NCI-H2227 (cell line): ENCODE measurements around the gene RASA2.
"Not testable (repeated sequence)": the region's sequence is repeated elsewhere in the genome, so short reads cannot be mapped to it uniquely, and the experiment has no call there.

Experiments
- DNase-seq: peaks from one replicate; lab custom pipeline; 2025; ENCODE audit not compliant: unreplicated experiment; lab: John Stamatoyannopoulos, UW

The RASA2 gene

GRCh38 chr3:141561426-141562034 lies 74.7 kb downstream of the RASA2 start:
- DNase-seq = peak; percentile 48

DNA sequence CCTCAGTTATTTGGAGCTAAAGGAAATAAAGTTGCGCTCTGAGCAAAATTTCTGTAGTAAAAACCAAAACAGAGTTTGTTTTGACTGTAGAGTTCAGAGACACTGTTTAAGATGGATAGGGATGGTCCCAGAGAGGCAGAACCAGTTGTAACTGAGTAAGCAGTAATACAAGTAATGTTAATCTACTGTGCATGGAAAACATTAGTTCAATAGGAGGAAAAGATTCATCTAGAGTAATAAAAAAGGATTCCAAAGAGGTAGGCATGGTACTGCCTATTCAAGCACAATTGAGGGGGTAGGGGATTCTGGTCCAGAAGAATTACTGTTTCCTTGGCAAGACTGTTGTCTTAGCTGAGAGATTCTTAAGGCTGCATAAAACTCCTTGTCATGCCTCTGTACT lies 77.4 kb downstream of the RASA2 start:
- no peak for DNase-seq

DNA sequence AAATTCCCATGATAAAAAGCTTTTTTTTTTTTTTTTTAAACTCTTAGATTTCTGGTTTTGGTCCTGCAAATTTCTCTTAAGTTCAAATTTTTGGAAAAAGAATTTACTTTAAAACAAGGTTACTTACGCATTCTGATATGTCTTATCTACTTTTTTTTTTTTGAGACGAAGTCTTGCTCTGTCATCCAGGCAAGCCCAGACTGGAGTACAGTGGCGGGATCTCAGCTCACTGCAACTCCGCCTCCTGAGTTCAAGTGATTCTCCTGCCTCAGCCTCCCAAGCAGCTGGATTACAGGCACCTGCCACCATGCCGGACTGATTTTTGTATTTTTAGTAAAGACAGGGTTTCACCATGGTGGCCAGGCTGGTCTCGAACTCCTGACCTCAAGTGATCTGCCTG lies 83.2 kb downstream of the RASA2 start:
- DNase-seq = no peak

GRCh38 chr3:141575879-141576743 lies 89.3 kb downstream of the RASA2 start:
- peak; percentile 6 for DNase-seq

GRCh38 chr3:141576744-141577052 lies 89.9 kb downstream of the RASA2 start:
- DNase-seq = no peak

DNA sequence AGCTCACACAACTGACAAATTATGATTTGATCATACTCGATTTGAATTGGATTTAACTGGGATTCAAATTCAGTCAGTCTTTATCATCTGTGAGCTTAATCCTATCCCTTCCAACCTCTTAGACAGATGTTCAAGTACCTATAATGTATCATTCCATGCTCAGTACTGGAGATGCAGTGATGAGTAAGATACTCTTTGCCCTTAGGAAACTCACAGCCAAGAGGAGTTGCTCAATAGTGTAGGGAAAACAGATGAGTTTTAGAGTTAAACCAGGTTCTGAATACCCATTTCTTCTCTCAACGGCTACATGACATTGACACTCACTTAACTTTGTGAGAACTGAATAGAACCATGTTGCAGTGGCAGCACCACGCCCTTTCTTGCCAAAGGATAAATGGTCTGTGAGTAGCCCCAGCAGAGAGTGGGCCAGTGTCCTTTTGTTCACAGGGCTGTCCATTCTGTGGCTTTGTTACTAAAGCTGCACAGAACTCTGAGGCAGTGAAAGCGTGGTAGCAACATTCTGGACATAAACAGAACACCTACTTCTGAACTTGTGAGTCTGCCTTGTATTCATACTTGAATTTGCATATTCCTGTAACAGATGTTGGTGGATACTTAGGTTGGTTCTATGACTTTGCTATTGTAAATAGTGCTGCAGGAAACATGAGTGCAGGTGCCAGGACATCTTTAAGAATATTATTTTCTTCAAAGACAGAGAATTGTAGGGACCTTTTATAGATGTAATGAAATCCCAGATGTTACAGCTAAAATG lies 91.6 kb downstream of the RASA2 start:
- DNase-seq = no peak

GRCh38 chr3:141594357-141594756 lies 107.5 kb downstream of the RASA2 start:
- no peak for DNase-seq

DNA sequence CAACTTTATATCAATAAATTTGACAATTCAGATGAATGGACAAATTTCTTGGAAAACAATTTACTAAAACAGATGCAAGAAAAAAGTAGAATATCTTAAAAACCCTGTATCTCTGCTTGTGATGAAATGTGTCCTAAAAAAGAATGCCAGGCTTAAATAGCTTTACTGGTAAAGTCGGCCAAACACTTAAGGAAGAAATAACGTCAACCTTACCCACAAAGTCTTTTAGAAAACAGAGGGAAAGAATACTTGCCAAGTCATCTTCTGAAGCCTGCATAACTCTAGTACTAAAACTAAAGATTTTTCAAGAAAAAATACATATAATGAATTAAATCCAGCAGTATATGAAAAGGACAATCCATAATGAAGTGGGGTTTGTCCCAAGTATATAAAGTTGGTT lies 111.1 kb downstream of the RASA2 start:
- DNase-seq = no peak

- no peak for DNase-seq
Measured at GRCh38 chr3:141600331-141600730, 113.5 kb downstream of the RASA2 start.

DNA sequence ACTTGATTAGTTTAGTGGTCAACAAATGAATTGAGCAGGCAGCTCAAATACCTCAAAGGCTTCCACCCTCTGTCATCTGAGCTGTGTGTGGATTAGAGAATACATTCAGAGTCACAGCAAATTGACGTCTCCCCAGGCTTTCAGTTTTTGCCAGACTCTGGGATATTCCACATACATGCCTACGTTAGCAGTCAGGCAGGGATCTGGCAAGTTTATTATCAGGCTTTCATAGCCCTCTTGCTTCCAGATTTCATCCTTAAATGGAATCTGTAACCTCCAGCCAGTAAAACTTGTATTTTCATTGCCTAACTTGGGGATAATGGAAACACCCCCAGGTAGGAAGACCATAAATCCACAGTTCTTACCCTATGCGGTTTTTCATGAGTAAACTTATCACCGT lies 115.9 kb downstream of the RASA2 start:
- no peak for DNase-seq

- no peak for DNase-seq
Measured at GRCh38 chr3:141603473-141604035, 116.7 kb downstream of the RASA2 start.

DNA sequence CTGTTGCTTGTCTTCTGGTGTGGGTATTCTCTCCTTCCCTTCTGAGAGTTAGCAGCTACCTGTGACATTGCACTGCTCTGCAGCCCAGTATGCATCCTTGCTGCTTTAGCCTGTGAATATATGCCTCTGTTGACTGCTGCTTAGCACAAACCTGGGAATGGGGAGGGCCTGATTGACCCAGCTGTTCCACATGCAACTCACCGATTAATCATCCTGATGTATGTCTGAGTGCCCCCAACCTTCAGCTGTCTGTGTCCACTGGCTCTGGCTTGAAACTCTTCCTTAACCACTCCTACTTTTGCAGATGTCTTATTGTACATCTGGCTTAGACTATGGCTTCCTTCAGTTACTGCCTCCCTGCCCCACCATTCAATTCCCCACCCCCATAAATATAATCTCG lies 119.1 kb downstream of the RASA2 start:
- DNase-seq = no peak

DNA sequence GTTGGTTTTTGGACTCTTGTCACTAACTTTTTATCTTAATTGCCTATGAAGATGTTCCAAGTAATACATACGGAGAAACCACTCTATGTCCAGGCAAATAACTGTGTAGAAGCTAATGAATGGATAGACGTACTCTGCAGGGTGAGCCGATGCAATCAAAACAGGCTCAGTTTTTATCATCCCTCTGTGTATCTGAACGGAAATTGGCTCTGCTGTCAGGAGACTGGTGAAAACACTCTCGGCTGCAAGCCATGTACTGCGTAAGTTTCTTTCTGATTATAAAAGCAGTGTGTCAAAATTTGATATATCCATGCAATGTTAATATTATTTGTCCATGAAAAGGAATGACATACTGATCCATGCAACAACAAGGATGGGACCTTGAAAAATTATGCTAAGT lies 121.6 kb downstream of the RASA2 start:
- no peak for DNase-seq

DNA sequence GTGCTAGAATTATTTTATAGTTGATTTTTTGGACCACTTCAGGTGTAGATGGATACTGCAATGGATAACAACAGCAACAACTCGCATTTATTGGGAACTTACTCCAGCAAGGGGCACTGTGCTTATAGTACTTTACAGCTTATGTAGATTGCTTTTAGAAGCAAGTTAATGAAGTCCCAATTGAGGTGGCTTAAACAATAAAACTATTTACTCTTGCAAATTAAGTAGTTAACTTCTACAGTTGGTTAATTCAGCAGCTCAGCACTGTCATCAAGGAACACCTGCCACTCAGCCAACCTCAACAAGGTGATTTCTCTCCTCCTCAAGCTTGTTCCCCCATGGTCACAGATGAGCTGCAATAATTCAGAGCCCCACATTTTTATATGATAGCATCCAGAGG lies 124.1 kb downstream of the RASA2 start:
- no peak for DNase-seq

GRCh38 chr3:141618103-141618910 lies 131.5 kb downstream of the RASA2 start:
- DNase-seq = no peak

DNA sequence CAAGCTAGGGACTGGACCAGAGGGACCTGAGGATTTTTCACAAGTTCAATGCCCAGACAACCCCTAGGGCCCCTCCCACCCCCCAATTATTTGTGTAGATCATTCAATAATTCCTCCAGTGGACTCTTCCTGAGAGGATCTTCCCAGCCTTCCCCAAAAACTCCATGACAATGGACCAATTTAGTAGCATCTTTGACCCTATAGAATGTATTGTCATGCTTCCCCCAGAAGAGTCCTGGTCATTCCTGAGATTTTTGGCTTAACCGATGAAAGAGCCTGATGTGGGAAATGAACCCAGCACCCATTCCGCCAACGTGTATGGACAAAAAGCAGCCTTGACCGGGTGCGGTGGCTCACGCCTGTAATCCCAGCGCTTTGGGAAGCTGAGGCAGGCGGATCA lies 132.1 kb downstream of the RASA2 start:
- DNase-seq = no peak

GRCh38 chr3:141619450-141619849 lies 132.6 kb downstream of the RASA2 start:
- no peak for DNase-seq

GRCh38 chr3:141623691-141624090 lies 136.9 kb downstream of the RASA2 start:
- DNase-seq = no peak

DNA sequence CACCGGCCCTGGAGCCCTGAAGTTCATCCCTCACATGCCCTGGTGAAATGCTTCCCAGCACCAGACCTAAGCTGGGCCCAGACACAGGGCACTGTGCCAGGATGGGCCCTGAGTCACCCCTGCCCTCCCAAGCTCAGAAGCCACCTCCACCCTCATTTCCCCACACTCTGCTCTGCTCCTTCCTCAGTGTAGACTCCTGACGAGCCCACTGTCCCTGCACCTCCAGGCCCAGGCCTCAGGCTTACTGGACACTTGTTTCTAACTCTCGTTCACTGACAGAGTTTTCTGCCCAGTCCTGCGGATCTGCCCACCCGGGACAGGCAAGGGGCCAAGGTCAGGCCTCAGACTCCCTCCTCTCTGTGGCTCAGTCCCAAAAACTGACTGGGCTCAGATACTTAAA lies 138.7 kb downstream of the RASA2 start:
- no peak for DNase-seq

DNA sequence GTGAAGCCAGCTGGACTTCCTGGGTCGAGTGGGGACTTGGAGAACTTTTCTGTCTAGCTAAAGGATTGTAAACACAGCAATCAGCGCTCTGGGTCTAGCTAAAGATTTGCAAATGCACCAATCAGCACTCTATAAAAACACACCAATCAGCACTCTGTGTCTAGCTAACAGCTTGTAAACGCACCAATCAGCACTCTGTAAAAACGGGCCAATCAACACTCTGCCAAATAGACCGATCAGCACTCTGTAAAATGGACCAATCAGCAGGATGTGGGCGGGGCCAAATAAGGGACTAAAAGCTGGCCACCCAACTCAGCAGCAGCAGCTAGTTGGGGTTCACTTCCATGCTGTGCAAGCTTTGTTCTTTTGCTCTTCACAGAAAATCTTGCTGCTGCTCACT lies 141.5 kb downstream of the RASA2 start:
- not testable (repeated sequence) for DNase-seq

DNA sequence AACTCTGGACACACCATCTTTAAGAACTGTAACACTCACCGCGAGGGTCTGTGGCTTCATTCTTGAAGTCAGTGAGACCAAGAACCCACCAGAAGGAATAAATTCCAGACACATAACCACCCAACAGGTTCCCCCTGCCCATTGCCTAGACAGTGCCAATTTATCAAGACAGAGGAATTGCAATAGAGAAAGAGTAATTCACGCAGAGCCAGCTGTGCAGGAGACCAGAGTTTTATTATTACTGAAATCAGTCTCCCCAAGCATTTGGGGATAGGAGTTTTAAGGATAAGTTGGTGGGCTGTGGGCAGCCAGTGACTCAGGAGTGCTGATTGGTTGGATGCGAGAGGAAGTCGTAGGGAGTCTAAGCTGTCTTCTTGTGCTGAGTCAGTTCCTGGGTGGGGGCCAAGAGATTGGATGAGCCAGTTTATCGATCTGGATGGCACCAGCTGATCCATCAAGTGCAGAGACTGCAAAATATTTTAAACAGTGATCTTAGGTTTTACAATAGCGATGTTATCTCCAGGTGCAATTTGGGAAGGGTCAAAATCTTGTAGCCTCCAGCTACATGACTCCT lies 142.1 kb downstream of the RASA2 start:
- not testable (repeated sequence) for DNase-seq
